ENCODE measurements around the gene ACAP1.
A peak's percentile ranks its signal among the peaks of the same experiment; 100 is the strongest.

ACAP1 gene

DNA sequence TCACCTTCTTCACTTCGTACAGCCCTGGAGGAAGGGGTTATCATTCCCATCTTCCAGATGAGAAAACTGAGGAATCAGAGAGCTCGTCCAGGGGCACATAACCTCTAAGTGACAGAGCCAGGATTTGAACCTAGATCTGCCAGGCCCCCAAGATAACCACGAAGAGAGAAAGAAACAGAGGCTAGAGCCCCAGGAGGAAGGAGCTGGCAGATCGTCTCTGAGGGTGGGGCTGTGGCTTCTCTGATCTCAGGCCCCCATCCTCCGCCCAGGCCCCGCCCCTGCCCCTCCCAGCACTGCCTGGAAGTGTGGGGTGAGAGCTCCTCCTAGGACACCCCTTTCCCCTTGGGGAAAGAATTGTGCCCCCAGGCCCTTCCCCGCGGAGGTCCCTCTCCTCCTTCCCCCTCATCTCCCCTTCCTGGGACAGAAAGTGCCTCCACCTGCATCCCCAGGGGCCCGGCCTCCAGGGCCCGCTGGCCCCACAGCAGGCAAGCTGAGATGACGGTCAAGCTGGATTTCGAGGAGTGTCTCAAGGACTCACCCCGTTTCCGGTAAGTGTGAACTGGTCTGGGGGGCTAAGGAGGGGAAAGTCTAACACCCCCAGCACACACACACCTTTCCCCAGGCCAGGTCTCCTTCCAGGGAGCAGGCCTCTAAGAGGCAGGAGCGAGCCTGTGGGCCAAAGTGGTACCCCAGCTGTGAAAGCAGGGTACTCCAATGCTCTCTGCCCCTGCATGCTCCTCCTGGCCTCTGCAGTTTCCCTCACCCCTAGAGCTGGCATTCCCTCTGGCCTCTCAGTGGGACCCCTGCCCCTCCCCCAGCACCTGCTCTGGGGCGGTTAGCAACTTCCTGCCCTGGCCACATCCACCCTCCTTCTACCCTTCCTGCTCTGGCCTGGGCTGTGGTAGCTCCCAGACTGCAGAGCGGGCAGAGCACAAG lies at the start of gene ACAP1:
Gene ACAP1, plus strand, starts transcription at position 290 of the 936 bp plus-strand sequence. Its CDS starts 206 bp downstream, at position 496.
- DNase-seq (ENCODE audit: low read depth), result no peak

GRCh38 chr17:7289256-7290032 lies 46.9 kb upstream of the ACAP1 start:
- no peak for DNase-seq (ENCODE audit: low read depth)

GRCh38 chr17:7290166-7290565 lies 46.2 kb upstream of the ACAP1 start:
- DNase-seq (ENCODE audit: low read depth), result no peak

DNA sequence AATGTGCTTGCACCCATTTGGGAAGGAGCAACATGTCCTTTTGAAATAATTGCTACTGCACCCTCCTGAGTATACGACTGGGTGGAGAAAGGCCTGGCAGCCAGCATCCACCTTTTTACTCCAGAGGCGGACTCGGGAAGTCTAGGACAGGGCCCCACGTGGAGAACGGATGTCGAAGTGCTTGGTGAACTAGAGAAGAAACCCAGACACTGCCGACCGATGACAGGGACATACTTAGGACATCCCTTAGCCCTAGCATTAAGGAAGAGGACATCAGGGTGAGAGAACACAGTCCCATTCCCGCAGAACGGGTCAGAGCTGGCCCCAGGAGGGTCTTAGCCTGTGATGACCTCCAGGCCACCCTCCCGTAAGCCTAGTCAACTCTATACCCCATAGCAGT lies 45.6 kb upstream of the ACAP1 start:
- DNase-seq (ENCODE audit: low read depth), result no peak

DNA sequence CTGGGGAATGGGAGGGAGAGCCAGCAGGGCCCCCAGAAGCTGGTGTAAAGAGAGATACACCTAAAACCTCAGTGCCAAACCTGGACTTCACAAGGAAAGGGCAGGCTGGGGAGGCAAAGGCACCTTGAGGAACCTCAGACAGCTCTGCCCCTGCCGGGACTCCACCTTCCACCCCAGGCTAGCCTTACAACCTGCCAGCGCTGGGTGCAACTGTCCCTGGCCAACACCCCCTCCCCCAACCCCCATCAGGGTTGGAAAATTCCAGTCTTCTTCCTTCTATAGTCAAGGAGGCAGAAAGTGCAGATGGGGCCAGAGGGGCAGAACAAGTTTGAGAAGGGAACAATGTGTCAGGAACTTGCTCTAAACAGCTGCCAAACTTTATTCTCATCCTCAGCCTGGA lies 44.1 kb upstream of the ACAP1 start:
- DNase-seq (ENCODE audit: low read depth), result no peak

GRCh38 chr17:7292729-7293128 lies 43.6 kb upstream of the ACAP1 start:
- no peak for DNase-seq (ENCODE audit: low read depth)

DNA sequence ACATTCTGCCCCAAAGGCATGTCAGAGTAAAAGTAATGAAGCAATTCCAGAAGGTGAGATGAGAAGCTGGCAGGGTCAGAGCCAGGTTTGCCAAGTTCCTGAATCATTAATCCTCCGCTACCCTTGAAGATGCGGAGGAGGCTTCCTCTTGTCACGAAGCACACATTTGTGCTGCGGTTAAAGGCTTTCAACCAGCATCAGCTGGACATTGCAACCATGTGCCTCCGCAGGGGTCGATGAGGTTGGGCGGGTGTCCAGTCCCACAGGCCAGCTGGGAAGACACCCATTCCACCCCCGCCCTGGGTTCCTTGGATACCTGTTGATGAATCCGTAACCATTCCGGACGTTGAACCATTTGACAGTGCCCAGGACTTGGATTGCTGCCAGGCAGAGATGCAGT lies 43.2 kb upstream of the ACAP1 start:
- DNase-seq (ENCODE audit: low read depth), result no peak

DNA sequence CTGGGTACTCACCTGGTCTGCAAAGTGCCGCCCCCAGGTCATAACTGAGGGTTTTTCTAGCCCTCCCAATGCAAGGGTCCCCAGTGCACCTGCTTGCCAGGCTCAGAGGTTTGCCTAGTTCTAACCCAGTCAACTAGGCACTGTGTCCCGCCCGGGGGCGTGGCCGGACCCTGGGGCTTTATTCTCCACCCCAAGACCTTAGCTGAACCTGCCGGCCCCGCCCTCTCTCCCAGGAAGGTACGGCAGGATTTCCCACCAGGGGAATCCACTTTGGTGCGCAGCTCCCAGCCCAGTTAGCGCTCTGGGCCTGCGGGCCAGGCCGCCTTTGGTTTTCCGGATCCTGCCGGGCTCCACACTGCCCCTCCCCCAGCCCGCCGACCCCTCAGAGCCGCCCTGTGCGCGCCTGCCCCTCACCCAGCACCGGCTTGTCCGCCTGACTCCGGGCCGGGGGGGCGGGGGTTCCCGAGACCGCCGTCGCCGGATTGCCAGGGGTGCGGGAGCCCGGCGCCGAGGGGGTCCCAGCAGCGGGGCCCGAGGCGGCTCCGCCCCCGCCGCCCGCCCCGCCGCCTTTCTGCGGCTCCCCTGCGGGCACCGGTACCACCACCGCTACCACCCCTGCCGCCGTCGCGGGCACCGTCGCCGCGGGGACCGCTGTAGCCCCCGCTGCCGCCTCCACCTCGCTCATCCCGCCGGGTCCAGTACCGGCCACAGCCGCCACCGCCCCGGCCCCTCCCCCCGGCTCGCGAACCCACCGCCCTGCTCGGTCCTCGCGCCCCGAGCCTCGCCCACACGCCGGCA lies 42.3 kb upstream of the ACAP1 start:
- DNase-seq (ENCODE audit: low read depth), result no peak

DNA sequence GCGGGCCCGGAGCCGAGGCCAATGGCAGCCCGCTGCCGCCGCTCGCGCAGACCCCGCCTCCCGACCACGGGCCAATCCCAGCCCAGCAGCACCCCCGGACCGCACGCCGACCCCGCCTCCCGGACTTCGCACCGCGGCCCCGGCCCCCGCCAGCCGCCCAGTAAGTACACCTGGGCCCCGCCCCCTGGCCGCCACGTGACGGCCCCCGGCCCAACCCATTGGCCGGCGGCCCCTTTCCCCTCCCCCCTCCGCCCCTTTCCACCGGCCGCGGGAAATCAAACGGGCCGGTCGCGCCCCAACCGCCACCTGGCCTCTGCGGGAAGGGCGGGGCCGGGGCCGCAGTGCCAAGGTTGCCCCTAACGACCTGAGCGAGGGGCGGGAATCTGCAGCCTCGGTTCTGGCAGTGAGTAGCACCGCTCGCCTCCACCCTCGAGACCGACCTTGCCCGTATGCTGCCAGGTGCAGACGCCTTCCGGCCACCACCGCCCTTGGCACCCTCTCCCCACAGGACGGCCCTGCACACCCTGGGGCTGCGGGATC lies 41.6 kb upstream of the ACAP1 start, which contains the start of gene YBX2:
Gene YBX2, minus strand, starts transcription at position 26 of the 540 bp plus-strand sequence. CDS start 139 bp downstream, outside the sequence.
- DNase-seq (ENCODE audit: low read depth), result no peak

DNA sequence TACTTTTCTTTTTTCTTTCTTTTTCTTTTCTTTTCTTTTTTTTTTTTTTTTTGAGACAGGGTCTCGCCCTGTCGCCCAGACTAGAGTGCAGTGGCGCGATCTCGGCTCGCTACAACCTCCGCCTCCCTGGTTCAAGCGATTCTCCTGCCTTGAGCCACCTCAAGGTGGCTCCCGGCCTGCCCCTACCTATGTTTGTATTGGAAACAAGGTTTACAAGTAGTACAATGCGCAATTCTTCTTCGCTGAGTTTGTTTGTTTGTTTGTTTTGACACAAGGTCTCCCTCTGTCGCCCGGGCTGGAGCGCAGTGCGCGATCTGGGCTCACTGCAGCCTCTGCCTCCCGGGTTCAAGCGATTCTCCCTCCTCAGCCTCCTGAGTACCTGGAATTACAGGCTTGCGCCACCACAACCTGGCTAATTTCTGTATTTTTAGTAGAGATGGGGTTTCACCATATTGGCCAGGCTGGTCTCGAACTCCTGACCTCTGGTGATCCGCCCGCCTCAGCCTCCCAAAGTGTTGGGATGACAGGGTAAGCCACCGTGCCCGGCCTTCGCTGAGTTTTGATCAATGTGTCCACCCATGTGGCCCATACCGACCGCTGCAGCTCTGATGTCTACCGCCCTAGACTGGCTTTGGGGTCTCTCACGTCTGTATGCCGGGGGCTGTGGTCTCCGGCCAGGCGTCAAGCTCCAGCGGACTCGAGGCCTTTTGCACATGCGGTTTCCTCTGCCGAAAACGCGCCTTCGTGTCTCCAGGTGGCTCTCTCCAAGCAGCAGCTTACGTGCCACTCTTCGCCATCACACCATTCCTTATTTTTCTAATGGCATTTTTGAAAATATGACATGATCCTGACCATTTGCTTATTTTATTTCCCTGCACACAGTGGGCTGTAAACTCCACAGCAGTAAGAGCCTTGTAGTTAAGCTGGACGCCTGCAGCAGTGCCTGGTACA lies 40.8 kb upstream of the ACAP1 start:
- DNase-seq (ENCODE audit: low read depth), result no peak

DNA sequence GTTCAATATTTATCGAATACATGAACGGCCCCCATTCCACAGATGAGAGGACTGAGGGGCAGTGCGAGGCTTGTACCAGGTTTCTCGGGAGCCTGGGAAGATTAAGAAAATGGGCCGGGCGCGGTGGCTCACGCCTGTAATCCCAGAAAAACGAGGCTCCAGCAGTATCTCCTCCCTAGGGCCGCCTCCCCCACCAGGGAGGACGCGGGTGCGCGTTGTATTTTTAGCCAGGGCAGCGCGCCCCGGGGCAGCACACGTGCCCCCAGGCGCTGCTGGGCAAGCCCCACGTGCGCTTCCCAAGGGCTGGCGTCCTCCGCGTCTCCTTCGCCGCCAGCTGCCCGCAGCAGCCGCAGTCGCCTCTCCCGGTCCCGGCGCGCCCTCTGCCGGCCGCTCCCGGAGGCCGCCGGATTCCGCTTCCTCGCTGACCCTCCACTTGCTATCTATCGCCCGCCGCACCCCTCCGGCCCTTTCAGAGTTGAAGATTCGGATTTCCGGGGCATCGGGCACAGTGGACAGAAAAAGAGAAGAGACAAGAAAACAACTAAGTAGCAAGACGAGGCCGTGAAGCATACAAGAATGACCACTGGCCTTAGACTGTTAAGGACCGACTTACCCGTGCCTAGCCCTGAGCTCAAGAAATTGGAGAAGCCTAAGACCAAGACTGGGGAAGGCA lies 40.0 kb upstream of the ACAP1 start:
- DNase-seq (ENCODE audit: low read depth), result peak; percentile 38

- no peak for DNase-seq (ENCODE audit: low read depth)
Measured at GRCh38 chr17:7304179-7304578, 32.1 kb upstream of the ACAP1 start.

DNA sequence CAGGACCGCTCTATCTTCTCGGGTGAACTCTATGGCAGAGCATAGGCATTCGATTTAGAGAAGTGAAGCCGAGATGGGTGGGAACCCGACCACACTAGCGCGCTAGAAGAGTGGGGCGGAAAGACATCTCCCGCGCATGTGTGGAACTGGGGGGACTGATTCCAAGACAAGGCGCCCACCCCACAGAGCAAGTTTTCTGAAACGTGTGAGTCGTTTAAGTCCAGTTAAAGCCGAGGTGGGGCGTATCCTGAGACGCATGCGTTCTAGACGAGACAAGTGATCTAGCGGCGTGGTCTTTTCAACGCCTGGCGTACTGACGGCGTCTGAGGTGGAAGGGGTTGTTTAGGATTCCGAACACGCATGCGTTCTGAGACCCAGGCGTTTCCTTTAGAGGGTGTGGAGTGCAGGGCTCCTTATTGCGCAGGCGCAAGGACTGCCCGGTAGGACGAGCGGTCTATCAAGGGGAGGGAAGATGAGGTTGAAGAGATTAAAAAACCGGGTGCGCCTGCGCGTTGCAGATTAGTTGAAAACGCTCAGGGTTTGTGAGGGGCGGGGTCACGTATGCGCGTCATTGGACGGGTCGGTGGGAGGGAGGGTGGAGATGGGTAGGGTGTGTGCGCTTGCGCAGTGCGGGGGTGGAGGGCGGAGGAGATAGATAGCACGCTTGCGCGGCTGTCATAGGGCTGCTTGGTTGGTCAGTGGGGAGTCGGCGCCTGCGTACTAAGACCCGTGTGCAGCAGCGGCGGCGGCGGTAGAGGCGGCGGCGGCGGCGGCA lies 29.2 kb upstream of the ACAP1 start, which contains the start of gene EIF5A:
Gene EIF5A, plus strand, starts transcription at position 718 of the 775 bp plus-strand sequence. CDS start 2,008 bp downstream, outside the sequence.
- DNase-seq (ENCODE audit: low read depth), result peak; percentile 100

GRCh38 chr17:7307686-7308624 lies 28.4 kb upstream of the ACAP1 start:
- peak; percentile 13 for DNase-seq (ENCODE audit: low read depth)

- DNase-seq (ENCODE audit: low read depth), result peak; percentile 81
Measured at GRCh38 chr17:7308625-7309433, 27.5 kb upstream of the ACAP1 start.

- DNase-seq (ENCODE audit: low read depth), result no peak
Measured at GRCh38 chr17:7309628-7310027, 26.7 kb upstream of the ACAP1 start.

DNA sequence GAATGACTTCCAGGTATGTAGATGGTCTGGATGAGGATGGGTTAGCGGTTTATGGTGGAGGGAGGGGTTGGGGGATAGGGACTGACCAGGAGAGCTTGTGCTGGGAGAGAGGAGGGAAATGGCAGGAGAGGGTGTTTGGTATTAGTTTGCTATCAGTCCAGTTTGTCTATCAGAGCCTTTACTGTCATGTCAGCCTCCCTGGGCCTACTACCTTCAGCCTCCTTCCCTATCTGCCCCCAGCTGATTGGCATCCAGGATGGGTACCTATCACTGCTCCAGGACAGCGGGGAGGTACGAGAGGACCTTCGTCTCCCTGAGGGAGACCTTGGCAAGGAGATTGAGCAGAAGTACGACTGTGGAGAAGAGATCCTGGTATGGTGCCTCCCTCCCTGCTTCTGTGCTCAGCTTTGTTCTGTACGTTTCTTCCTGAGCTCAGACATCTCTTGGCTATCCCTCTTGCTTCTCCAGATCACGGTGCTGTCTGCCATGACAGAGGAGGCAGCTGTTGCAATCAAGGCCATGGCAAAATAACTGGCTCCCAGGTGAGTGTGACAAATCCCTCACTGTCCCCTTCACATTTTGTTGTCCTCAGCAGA lies 25.1 kb upstream of the ACAP1 start:
- no peak for DNase-seq (ENCODE audit: low read depth)

All from stromal cell of bone marrow (primary cell).